GM21526 (cell line): ENCODE measurements around the gene MARCHF9.
"Not testable (repeated sequence)": the region's sequence is repeated elsewhere in the genome, so short reads cannot be mapped to it uniquely, and the experiment has no call there.

Experiments
- ATAC-seq: cut with Tn5 transposase; IDR thresholded peaks from one replicate; pipeline ENCODE4 v1.9.1; 2021; ENCODE audit warnings: moderate library complexity; ENCODE audit not compliant: unreplicated experiment, low FRiP score

MARCHF9 gene

GRCh38 chr12:57754411-57755193 lies at the start of gene MARCHF9:
MARCHF9 (plus strand) TSS chr12:57755103; CDS start chr12:57755529, 426 bp downstream.
- ATAC-seq, result peak; percentile 32

- no peak for ATAC-seq
Observed at GRCh38 chr12:57707250-57707649, 47.7 kb upstream of the MARCHF9 start.

- ATAC-seq, result no peak
Observed at GRCh38 chr12:57708296-57708695, 46.6 kb upstream of the MARCHF9 start.

GRCh38 chr12:57712701-57713100 lies 42.2 kb upstream of the MARCHF9 start:
- ATAC-seq, result no peak

- ATAC-seq, result no peak
Observed at GRCh38 chr12:57713209-57713608, 41.7 kb upstream of the MARCHF9 start.

GRCh38 chr12:57715036-57715748 lies 39.7 kb upstream of the MARCHF9 start:
- not testable (repeated sequence) for ATAC-seq

- ATAC-seq, result no peak
Observed at GRCh38 chr12:57715786-57716185, 39.1 kb upstream of the MARCHF9 start.

GRCh38 chr12:57716305-57716704 lies 38.6 kb upstream of the MARCHF9 start:
- ATAC-seq, result no peak

- ATAC-seq, result no peak
Observed at GRCh38 chr12:57717131-57717530, 37.8 kb upstream of the MARCHF9 start.

- no peak for ATAC-seq
Observed at GRCh38 chr12:57717846-57718640, 36.9 kb upstream of the MARCHF9 start.

- no peak for ATAC-seq
Observed at GRCh38 chr12:57718641-57719528, 36.0 kb upstream of the MARCHF9 start.

- no peak for ATAC-seq
Observed at GRCh38 chr12:57719777-57720605, 34.9 kb upstream of the MARCHF9 start.

GRCh38 chr12:57720606-57721595 lies 34.0 kb upstream of the MARCHF9 start:
- no peak for ATAC-seq

- ATAC-seq, result not testable (repeated sequence)
Observed at GRCh38 chr12:57721846-57722608, 32.9 kb upstream of the MARCHF9 start.

- no peak for ATAC-seq
Observed at GRCh38 chr12:57722716-57723629, 31.9 kb upstream of the MARCHF9 start.

GRCh38 chr12:57723630-57723962 lies 31.3 kb upstream of the MARCHF9 start:
- no peak for ATAC-seq
